AG09319 (cell line): ENCODE data around the gene PARD3.
A peak's percentile ranks its signal among the peaks of the same experiment; 100 is the strongest.
"Not testable (repeated sequence)": the region's sequence is repeated elsewhere in the genome, so short reads cannot be mapped to it uniquely, and the experiment has no call there.

ENCODE experiments used
- DNase-seq: peaks from one replicate; pipeline ENCODE4 v3.0.0-alpha.2; 2010; ENCODE audit warnings: low read depth; ENCODE audit errors: extremely low read depth
- TF ChIP-seq, protein P1 (sequence below): IDR thresholded peaks from 2 replicates; pipeline ENCODE4 v1.5.1; 2011; ENCODE audit warnings: low read depth, mild to moderate bottlenecking, inconsistent platforms, low read length, moderate library complexity

PARD3 gene

GRCh38 chr10:34742456-34742855 lies 72.6 kb downstream of the PARD3 start:
- DNase-seq = no peak
- TF ChIP-seq, protein P1, sequence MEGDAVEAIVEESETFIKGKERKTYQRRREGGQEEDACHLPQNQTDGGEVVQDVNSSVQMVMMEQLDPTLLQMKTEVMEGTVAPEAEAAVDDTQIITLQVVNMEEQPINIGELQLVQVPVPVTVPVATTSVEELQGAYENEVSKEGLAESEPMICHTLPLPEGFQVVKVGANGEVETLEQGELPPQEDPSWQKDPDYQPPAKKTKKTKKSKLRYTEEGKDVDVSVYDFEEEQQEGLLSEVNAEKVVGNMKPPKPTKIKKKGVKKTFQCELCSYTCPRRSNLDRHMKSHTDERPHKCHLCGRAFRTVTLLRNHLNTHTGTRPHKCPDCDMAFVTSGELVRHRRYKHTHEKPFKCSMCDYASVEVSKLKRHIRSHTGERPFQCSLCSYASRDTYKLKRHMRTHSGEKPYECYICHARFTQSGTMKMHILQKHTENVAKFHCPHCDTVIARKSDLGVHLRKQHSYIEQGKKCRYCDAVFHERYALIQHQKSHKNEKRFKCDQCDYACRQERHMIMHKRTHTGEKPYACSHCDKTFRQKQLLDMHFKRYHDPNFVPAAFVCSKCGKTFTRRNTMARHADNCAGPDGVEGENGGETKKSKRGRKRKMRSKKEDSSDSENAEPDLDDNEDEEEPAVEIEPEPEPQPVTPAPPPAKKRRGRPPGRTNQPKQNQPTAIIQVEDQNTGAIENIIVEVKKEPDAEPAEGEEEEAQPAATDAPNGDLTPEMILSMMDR = no peak

DNA sequence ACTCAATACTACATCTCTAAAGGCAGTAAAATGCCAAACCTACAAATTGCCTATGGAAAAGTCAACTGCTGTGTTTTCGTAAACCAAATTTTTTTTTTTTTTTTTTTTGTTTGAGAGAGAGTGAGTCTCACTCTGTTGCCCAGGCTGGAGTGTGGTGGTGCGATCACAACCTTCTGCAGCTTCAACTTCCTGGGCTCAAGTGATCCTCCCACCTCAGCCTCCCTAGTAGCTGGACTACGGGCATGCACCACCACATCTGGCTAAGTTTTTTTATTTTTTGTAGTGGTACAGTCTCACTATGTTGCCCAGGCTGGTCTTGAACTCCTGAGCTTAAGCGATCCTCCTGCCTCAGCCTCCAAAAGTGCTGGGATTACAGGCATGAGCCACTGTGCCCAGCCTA lies 74.0 kb downstream of the PARD3 start:
- not testable (repeated sequence) for DNase-seq

DNA sequence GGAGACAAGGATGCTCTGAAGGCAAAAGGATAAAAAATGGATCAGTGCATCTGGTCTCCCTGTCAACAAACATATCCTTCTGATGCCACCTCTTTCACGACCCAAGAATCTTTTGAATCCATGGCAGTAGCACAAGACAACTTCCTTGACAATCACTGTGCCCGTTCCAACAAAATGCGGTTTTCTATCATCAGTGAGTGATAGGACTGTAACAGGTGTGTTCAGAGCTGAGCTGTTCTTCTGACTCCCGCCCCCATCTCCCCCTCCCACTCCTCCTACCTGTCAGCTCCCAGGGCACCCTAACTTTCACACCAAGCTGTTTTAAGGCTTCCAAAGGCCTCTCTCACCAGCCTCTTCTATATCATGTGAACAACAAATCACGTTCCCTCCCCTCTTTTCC lies 74.8 kb downstream of the PARD3 start:
- TF ChIP-seq, protein P1 = no peak
- no peak for DNase-seq

DNA sequence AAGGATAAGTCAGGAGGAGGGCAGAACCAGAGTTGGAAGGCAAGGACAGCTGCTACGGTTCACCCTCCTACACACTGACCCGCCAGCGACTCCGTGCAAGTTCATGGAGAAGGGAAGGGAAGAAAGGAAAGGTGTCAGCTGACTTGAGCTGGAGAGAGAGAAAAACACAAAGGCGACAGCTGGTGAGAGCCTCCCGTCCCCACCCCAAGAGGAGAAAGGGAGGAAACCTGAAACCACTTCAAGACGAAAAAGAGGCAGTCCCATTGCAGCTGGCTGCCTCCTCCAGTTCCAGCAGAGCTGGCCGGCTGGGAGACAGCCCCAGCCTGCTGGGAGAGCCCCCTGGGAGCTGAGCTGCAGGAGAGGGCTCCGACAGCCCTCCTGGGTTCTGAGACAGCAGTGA lies 75.2 kb downstream of the PARD3 start:
- peak; percentile 48 for DNase-seq
- TF ChIP-seq, protein P1 = no peak

DNA sequence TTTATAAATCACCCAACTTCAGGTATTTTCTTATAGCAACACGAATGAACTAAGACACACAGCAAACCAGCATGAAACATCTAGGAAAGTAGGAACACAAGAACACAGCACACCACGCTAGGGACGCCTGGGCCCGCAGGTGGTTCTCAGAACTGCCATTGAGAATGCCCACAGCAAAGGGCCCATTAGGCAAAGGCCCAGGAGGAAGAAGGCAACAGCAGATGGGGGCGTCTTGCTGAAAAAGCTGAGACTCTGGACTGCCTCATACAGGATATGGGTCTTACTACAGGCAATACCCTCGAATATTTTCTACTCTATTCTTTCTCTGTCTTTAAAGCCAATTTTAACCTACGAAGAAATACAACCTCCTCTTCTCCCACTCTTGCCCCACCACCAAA lies 77.3 kb downstream of the PARD3 start:
- TF ChIP-seq, protein P1 = no peak
- DNase-seq = no peak

GRCh38 chr10:34736976-34737771 lies 77.9 kb downstream of the PARD3 start:
- TF ChIP-seq, protein P1 = no peak
- no peak for DNase-seq

GRCh38 chr10:34734918-34735317 lies 80.2 kb downstream of the PARD3 start:
- TF ChIP-seq, protein P1 = no peak
- no peak for DNase-seq

GRCh38 chr10:34732926-34733325 lies 82.2 kb downstream of the PARD3 start:
- no peak for DNase-seq
- TF ChIP-seq, protein P1 = peak; percentile 4
